ENCODE results near the gene CFAP54.

Gene CFAP54

DNA sequence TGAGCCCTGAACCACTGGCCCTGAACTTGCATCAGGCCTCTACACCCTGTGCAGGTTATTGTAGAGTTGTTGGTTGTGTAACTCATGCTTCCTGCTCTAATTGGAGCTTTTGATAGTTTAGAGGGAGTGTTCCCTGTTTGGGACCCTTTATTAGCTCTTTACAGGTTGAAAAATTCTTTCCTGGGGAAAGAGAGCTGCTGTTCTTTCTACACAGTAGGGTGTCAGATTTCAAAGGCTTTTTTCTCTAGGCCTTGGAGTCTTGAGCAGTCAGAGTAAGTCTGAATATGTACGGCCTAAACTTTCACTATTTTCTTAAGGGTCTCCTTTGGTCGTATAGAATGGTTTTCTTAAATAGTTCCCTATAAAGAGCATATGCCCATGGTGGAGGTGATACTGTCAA lies 356.9 kb downstream of the CFAP54 start:
- no peak for TF ChIP-seq SIN3A (IDR thresholded peaks at IDR 0.05; ENCODE audit: borderline replicate concordance, insufficient read depth, low read length)
- no peak for TF ChIP-seq FOXP2 (optimal IDR thresholded peaks at IDR 0.05; ENCODE audit: borderline replicate concordance, extremely low read depth, extremely low read length, insufficient read depth)
- TF ChIP-seq TAF1 (IDR thresholded peaks at IDR 0.05; ENCODE audit: borderline replicate concordance, insufficient read depth, low read length): no peak
- no peak for TF ChIP-seq POLR2AphosphoS5 (IDR thresholded peaks at IDR 0.05; ENCODE audit: low read depth, low read length)
- TF ChIP-seq, protein P1, sequence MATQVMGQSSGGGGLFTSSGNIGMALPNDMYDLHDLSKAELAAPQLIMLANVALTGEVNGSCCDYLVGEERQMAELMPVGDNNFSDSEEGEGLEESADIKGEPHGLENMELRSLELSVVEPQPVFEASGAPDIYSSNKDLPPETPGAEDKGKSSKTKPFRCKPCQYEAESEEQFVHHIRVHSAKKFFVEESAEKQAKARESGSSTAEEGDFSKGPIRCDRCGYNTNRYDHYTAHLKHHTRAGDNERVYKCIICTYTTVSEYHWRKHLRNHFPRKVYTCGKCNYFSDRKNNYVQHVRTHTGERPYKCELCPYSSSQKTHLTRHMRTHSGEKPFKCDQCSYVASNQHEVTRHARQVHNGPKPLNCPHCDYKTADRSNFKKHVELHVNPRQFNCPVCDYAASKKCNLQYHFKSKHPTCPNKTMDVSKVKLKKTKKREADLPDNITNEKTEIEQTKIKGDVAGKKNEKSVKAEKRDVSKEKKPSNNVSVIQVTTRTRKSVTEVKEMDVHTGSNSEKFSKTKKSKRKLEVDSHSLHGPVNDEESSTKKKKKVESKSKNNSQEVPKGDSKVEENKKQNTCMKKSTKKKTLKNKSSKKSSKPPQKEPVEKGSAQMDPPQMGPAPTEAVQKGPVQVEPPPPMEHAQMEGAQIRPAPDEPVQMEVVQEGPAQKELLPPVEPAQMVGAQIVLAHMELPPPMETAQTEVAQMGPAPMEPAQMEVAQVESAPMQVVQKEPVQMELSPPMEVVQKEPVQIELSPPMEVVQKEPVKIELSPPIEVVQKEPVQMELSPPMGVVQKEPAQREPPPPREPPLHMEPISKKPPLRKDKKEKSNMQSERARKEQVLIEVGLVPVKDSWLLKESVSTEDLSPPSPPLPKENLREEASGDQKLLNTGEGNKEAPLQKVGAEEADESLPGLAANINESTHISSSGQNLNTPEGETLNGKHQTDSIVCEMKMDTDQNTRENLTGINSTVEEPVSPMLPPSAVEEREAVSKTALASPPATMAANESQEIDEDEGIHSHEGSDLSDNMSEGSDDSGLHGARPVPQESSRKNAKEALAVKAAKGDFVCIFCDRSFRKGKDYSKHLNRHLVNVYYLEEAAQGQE (IDR thresholded peaks at IDR 0.05; ENCODE audit: insufficient read depth in 1 of 2, low read depth in 2 of 2, low read length in 2 of 2): no peak

GRCh38 chr12:96850676-96851075 lies 361.3 kb downstream of the CFAP54 start:
- no peak for TF ChIP-seq FOXP2 (optimal IDR thresholded peaks at IDR 0.05; ENCODE audit: borderline replicate concordance, extremely low read depth, extremely low read length, insufficient read depth)
- TF ChIP-seq TAF1 (IDR thresholded peaks at IDR 0.05; ENCODE audit: borderline replicate concordance, insufficient read depth, low read length): no peak

DNA sequence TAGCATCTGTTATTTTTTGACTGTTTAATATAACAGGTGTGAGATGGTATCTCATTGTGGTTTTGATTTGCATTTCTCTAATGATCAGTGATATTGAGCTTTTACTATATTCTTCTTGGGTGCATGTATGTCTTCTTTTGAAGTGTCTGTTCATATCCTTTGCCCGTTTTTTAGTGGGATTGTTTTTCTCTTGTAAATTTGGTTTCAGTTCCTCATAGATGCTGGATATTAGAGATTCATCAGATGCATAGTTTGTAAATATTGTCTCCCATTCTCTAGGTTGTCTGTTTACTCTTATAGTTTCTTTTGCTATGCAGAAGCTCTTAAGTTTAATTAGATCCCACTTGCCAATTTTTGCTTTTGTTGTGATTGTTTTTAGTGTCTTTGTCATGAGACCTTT lies 368.8 kb downstream of the CFAP54 start:
- TF ChIP-seq POLR2AphosphoS5 (IDR thresholded peaks at IDR 0.05; ENCODE audit: low read depth, low read length): no peak

- TF ChIP-seq FOXP2 (optimal IDR thresholded peaks at IDR 0.05; ENCODE audit: borderline replicate concordance, extremely low read depth, extremely low read length, insufficient read depth): no peak
- TF ChIP-seq SIN3A (IDR thresholded peaks at IDR 0.05; ENCODE audit: borderline replicate concordance, insufficient read depth, low read length): no peak
- TF ChIP-seq POLR2AphosphoS5 (IDR thresholded peaks at IDR 0.05; ENCODE audit: low read depth, low read length): no peak
- TF ChIP-seq, protein P1 (IDR thresholded peaks at IDR 0.05; ENCODE audit: insufficient read depth in 1 of 2, low read depth in 2 of 2, low read length in 2 of 2): no peak
These were observed 372.3 kb downstream of the CFAP54 start for GRCh38 chr12:96861656-96862055.

DNA sequence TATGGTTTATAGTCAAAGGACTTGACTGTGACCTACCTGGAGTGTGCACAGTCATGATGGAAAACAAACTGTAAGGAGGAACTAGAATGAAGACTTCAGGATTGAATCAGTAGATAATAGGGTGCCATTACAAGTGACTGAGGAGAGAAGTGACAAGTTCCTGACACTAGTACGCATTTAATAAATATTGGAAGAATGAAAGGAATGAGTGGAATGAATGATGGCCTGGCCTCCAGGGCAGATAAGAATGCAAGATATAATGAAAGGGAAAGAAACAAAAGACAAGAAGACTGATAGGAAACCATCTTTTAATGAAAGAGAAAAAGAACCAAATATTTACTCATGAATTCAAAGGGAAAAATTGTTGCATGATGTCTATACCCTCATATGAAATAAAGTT lies 372.9 kb downstream of the CFAP54 start:
- no peak for TF ChIP-seq POLR2AphosphoS5 (IDR thresholded peaks at IDR 0.05; ENCODE audit: low read depth, low read length)
- TF ChIP-seq TAF1 (IDR thresholded peaks at IDR 0.05; ENCODE audit: borderline replicate concordance, insufficient read depth, low read length): no peak
- TF ChIP-seq, protein P1 (IDR thresholded peaks at IDR 0.05; ENCODE audit: insufficient read depth in 1 of 2, low read depth in 2 of 2, low read length in 2 of 2): no peak
- TF ChIP-seq SIN3A (IDR thresholded peaks at IDR 0.05; ENCODE audit: borderline replicate concordance, insufficient read depth, low read length): no peak
- no peak for TF ChIP-seq FOXP2 (optimal IDR thresholded peaks at IDR 0.05; ENCODE audit: borderline replicate concordance, extremely low read depth, extremely low read length, insufficient read depth)

DNA sequence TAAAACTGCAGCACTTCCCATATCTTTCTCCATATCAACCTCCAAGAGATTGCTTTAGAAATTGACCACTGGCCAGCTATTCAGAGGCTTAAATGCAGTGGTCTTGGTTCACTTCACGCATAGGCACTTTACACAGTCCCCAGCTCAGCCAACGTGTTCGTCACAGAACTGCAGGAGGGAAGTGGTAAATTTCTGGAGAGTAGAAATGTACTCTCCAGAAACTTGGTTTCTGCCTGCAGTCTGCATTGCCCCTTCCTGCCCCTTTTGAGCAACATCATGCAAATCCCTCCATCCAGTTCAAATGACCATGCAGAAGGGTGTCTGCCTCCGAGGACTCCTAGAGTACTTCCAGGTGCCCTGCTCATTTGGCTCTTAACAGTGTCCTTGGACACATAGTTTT lies 375.0 kb downstream of the CFAP54 start:
- TF ChIP-seq SIN3A (IDR thresholded peaks at IDR 0.05; ENCODE audit: borderline replicate concordance, insufficient read depth, low read length) (no peak), FOXP2 (optimal IDR thresholded peaks at IDR 0.05; ENCODE audit: borderline replicate concordance, extremely low read depth, extremely low read length, insufficient read depth) (no peak), POLR2AphosphoS5 (IDR thresholded peaks at IDR 0.05; ENCODE audit: low read depth, low read length) (no peak)
- TF ChIP-seq, protein P1 (IDR thresholded peaks at IDR 0.05; ENCODE audit: insufficient read depth in 1 of 2, low read depth in 2 of 2, low read length in 2 of 2): no peak
